Natural killer cell treated with Interleukin-12 subunit alpha and Interleukin-12 subunit beta and Interleukin-15 and Interleukin-18, amount 100 ng/mL, for 72 hours (primary cell): Measurements from ENCODE around the gene KREMEN1. TPM values are rescaled to one million over a fixed set of nuclear protein-coding genes. Genes with fewer than 3 reads are reported as not detected.

Source experiments
- ATAC-seq, 2 donors: fragments of 150-1000 bp; cut with Tn5 transposase in 1 of 2; sonication (Bioruptor Pico), chemical (Tn5 transposase) in 1 of 2; 2 replicates each; pipeline ENCODE4 v1.10.0; 2021
- DNase-seq: peaks from one replicate; pipeline ENCODE4 v3.0.0; 2022; ENCODE audit warnings: low spot score
- H3K27ac Mint-ChIP-seq, 2 donors: 1 replicate in 1 of 2; 2 replicates in 1 of 2; pipeline ENCODE4 v1.8.0; 2022; ENCODE audit warnings: mixed read lengths in 2 of 2, mild to moderate bottlenecking in 1 of 2, moderate library complexity in 1 of 2
- H3K27me3 Mint-ChIP-seq, 2 donors: 1 replicate in 1 of 2; 2 replicates in 1 of 2; pipeline ENCODE4 v1.8.0; 2022; ENCODE audit warnings: mixed read lengths in 2 of 2
- H3K36me3 Mint-ChIP-seq: one replicate; pipeline ENCODE4 v1.8.0; 2022; ENCODE audit warnings: mixed read lengths
- H3K4me1 Mint-ChIP-seq, 2 donors: 1 replicate in 1 of 2; 2 replicates in 1 of 2; pipeline ENCODE4 v1.8.0; 2022; ENCODE audit warnings: low read depth in 2 of 2, mixed read lengths in 2 of 2, mild to moderate bottlenecking in 1 of 2
- H3K4me3 Mint-ChIP-seq: one replicate; pipeline ENCODE4 v1.8.0; 2022; ENCODE audit warnings: mixed read lengths
- H3K9me3 Mint-ChIP-seq: 2 replicates; pipeline ENCODE4 v1.8.0; 2022; ENCODE audit warnings: mixed read lengths
- total RNA-seq, 2 donors: library from RNA; stranded (reverse); gene quantifications; one replicate each; pipeline ENCODE4 v1.2.3, GENCODE V29; 2022

KREMEN1 gene
- total RNA-seq, 2 donors from 2014 or later = 0.17 to 0.59 TPM

DNA sequence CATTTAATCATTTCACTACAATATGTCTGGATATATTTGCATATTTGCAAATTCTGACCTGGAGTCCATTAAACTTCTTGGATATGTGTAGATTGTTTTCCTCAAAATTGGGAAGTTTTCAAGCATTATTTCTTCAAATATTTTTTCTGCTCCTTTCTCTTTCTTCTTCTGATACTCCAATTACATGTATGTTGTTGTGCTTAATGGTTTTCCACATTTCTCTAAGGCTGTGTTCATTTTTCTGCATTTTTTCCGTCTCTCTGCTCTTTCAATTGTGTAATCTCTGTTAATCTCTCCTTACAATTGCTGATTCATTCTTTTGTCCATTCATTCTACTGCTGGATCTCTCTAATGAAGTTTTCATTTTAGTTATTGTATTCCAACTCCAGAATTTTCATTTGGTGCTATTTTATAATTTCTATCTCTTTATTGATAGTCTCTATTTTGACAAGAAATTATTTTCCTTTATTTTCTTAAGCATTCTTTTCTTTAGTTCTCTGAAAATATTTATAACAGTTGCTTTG is 102.5 kb downstream of the KREMEN1 start:
- H3K9me3 Mint-ChIP-seq = peaks cover 10% of the 10 kb centered on the region
- peaks cover 17% of the 10 kb centered on the region for H3K36me3 Mint-ChIP-seq
- H3K27me3 Mint-ChIP-seq = peaks cover 10 to 19% of the 10 kb centered on the region in 2 donors
- peaks cover 0 to 3% of the 10 kb centered on the region in 2 donors for H3K4me1 Mint-ChIP-seq
- no peak overlapping the region for H3K27ac Mint-ChIP-seq
- no peak overlapping the region for H3K4me3 Mint-ChIP-seq
- DNase-seq (no peak), ATAC-seq (no peak)

DNA sequence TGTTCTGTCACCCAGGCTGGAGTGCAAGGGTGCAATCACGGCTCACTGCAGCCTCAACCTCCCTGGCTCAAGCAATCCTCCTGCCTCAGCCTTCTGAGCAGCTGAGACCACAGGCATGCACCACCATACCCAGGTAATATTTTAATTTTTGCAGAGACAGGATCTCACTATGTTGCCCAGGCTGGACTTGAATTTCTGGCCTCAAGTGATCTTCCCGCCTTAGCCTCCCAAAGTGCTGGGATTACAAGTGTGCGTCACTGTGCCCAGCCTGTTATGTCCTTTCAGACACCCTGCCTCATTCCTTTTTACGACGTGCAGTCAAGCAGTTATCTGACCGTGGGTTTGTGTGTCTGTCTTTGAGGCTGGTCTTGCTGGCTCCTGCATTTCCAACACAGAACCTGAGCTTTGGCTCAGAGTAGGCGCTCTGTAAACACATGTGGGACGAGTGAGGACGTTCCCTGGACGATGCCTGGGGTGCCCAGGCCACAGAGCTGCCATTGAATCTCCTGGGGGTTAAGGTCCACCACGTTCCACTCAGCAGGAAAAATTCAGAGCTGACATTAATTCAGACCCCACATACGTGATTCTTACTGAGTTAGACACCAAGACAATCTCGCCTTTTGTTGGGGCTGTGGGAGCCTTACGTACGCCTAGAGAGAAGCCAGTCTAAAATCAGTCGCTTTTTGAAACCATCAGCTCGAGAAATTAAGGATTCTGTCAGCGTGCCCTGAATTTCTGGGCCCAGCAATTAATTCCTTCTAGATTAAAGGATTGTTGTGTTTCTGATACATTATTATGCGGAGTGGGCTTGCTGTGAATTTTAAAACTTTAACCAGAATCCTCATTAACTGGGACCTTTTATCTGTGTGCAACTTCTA is 111.4 kb downstream of the KREMEN1 start:
- Mint-ChIP-seq H3K4me3 (no peak overlapping the region), H3K4me1 (no peaks in the 10 kb centered on the region), H3K36me3 (no peaks in the 10 kb centered on the region), H3K27ac (no peak overlapping the region), H3K27me3 (no peaks in the 10 kb centered on the region), H3K9me3 (no peaks in the 10 kb centered on the region)
- DNase-seq (no peak), ATAC-seq (no peak)

DNA sequence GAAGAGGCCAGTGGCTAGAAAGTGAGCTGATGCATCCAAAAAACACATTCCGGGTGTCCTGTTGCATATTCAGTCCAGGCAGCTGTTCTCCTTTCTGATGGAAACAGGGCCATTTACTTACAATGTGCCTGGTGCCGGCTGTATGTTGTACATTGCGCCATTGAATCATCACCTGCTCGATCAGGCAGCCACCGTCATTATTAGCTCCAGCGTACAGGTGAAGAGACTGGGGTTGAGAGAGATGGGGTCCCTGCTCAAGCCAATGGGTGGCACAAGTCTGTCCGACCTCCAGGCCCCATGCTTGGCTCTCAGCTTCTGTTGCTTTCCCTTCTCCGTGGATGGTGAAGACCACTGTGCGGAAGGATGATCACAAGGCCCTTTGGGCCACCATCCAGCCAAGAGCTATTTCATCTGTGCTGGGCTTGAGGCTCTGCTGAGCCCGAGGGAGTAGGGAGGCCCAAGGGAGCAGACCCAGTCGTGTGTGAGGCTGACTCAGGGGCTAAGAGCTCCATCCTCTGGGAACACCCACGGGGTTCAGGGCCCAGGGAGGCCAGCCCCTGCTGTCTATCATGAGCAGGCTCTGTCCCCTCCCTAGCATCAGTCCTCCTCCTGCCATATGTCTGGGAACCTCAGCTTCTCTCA is 112.1 kb downstream of the KREMEN1 start:
- H3K27me3 Mint-ChIP-seq = no peaks in the 10 kb centered on the region
- no peak for ATAC-seq
- H3K36me3 Mint-ChIP-seq = no peaks in the 10 kb centered on the region
- no peak overlapping the region for H3K4me3 Mint-ChIP-seq
- no peak for DNase-seq
- no peaks in the 10 kb centered on the region for H3K9me3 Mint-ChIP-seq
- no peaks in the 10 kb centered on the region for H3K4me1 Mint-ChIP-seq
- no peak overlapping the region for H3K27ac Mint-ChIP-seq

DNA sequence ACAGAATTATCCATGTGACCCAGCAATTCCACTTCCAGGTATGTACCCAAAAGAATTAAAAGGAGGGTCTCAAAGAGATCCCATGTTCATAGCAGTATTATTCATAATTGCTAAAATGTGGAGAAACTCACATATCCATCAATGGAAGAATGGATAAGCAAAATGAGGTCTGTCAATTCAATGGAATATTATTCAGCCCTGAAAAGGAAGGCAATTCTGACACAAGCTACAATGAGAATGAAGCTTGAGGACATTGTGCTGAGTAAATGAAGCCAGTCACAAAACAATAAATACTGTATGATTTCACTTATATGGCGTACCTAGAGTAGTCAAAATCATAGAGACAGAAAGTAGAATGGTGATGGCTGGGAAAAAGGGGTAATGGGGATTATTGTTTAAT is 113.5 kb downstream of the KREMEN1 start:
- H3K9me3 Mint-ChIP-seq = no peaks in the 10 kb centered on the region
- no peak overlapping the region for H3K4me3 Mint-ChIP-seq
- ATAC-seq (no peak), DNase-seq (no peak)
- H3K27ac Mint-ChIP-seq = no peak overlapping the region
- no peaks in the 10 kb centered on the region for H3K36me3 Mint-ChIP-seq
- no peaks in the 10 kb centered on the region for H3K27me3 Mint-ChIP-seq
- no peaks in the 10 kb centered on the region for H3K4me1 Mint-ChIP-seq

DNA sequence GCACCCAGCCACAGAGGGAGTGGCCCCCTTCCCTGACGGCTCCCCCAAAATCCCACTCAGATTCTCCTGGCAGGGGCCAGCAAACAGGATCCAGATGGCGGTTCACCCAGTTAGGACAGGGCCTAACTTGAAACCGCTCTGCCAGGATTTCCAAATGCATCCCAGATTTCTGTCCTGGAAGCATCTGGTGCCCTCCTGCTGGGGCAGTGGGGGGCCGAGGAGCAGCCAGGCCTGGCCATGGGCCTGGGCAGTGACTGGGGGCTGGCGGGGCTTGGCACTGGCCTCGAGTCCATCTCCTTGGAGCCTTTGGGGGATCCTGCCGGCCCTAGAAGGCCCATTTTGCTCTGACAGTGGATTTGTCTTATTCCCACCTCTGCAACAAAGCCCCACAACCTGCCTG is 115.0 kb downstream of the KREMEN1 start:
- Mint-ChIP-seq H3K4me3 (no peak overlapping the region), H3K4me1 (no peaks in the 10 kb centered on the region), H3K27ac (peak overlapping the region in 1 of 2 donors; percentile 8), H3K27me3 (no peaks in the 10 kb centered on the region), H3K36me3 (no peaks in the 10 kb centered on the region), H3K9me3 (no peaks in the 10 kb centered on the region)
- ATAC-seq = no peak
- DNase-seq = no peak

DNA sequence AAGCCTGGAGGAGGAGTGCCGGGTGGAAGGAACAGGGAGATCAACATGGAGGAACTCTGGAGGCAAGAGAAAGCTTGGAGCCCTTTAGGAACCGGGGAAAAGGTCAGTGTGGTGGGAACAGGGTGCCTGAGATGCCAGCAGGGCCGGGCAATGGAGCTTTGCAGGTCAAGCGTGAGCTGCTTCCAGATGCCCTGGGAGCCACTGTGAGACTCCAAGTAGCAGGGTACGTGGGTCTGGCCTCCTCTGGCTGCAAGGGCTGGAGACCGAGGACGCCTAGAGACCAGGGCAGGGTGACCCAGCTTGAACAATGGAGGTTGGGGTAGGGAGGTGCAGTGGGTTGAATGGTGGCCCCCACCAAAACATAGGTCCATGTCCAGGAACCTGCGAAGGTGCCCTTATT is 117.2 kb downstream of the KREMEN1 start:
- Mint-ChIP-seq H3K36me3 (no peaks in the 10 kb centered on the region), H3K4me1 (no peaks in the 10 kb centered on the region), H3K27me3 (no peaks in the 10 kb centered on the region), H3K27ac (no peak overlapping the region), H3K4me3 (no peak overlapping the region), H3K9me3 (no peaks in the 10 kb centered on the region)
- ATAC-seq = no peak
- no peak for DNase-seq

DNA sequence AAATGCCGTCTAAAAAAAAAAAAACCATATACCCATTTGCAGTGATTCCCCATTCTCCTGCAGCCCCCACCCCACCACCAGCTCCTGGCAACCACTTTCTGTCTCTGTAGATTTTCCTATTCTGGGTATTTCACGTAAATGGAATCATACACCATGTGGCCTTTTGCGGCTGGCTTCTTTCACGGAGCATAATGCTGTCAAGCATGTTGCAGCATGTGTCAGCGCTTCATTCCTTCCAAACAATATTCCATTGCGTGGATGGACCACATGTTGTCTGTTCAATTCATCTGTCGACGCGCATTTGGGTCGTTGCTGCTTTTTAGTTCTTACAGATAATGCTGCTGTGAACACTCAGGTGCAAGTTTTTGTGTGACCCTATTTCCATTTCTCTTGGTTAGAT is 118.1 kb downstream of the KREMEN1 start:
- H3K4me3 Mint-ChIP-seq = no peak overlapping the region
- H3K36me3 Mint-ChIP-seq = no peaks in the 10 kb centered on the region
- peaks cover 0 to 4% of the 10 kb centered on the region in 2 donors for H3K4me1 Mint-ChIP-seq
- H3K9me3 Mint-ChIP-seq = no peaks in the 10 kb centered on the region
- DNase-seq (no peak), ATAC-seq (no peak)
- no peaks in the 10 kb centered on the region for H3K27me3 Mint-ChIP-seq
- no peak overlapping the region for H3K27ac Mint-ChIP-seq

DNA sequence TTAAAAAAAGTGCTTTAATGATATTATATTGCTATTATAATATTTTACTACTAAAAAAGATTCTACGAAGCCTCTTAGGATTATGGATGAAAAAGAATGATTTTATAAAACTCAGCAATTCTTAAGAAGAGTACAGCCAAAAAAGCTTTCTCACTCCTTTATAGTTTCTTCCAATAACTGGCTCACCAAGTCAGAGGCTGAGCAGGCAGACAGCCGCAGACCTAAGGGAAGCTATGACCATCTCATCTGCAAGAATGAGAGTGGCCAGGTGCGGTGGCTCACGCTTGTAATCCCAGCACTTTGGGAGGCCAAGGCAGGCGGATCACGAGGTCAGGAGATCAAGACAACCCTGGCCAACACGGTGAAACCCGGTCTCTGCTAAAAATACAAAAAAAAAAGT is 120.2 kb downstream of the KREMEN1 start:
- DNase-seq = no peak
- Mint-ChIP-seq H3K4me1 (peaks cover 0 to 6% of the 10 kb centered on the region in 2 donors), H3K27ac (no peak overlapping the region), H3K27me3 (no peaks in the 10 kb centered on the region), H3K36me3 (no peaks in the 10 kb centered on the region), H3K9me3 (no peaks in the 10 kb centered on the region), H3K4me3 (no peak overlapping the region)
- no peak for ATAC-seq

DNA sequence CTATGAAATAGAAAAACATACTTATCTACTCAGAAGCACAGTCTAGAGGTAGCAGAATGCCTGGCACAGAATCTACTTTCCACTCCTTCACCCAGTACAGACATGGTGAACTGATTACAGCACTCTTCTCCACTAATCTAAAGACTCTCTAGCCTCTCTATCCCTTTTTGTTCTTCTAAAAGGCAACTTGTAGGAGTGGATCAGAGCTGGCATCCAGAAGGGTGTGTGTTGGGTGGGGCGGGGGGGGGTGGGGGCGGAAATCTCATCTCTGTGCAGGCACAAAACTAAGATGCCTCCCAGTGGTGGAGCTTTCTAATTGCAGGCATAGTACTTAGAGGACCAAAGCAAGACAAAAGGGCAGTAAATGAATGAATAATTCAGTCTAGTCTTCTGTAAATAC is 121.3 kb downstream of the KREMEN1 start:
- DNase-seq = no peak
- no peak for ATAC-seq
- no peaks in the 10 kb centered on the region for H3K36me3 Mint-ChIP-seq
- H3K9me3 Mint-ChIP-seq = no peaks in the 10 kb centered on the region
- no peaks in the 10 kb centered on the region for H3K27me3 Mint-ChIP-seq
- peaks cover 0 to 6% of the 10 kb centered on the region in 2 donors for H3K4me1 Mint-ChIP-seq
- H3K4me3 Mint-ChIP-seq = no peak overlapping the region
- H3K27ac Mint-ChIP-seq = no peak overlapping the region

DNA sequence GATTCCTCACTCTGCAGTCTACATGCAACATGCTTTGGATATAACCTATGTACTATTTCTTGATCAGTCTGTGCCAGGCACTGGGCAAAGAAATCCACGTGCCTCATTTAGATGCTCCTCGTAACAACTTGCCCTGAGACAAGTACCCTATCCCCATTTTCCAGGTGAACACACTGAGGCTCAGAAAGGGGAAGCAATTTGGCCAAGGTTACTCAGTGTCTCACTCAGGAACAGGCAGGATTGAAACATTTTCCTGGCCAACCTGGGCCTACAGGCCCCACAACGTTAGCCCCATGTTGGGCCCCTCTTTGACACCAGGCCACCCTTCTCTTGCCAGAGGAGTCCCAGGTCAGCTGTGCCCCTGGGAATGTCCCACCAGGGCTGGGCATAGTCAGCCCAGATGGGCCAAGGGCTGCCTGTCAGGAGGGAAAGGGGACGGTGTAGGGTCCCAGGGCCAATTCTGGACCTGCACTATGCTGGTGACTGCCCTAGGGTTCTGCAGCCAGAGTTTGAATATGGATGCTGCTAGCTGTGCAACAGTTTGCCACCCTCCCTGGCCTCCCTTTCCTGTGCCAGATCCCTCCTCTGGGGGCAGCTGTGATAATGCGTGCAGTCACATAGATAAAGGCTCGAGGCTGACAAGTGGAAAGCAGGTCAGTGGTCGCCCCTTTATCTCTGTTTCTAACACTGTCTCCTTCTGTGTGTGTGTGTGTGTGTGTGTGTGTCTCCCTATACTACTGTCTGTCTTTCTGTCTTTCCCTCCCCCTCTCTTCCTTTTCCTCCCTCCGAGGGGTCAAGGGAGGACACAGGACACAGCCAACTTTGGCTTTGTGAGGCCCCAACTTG is 122.5 kb downstream of the KREMEN1 start:
- no peak overlapping the region for H3K4me3 Mint-ChIP-seq
- ATAC-seq = peak in 1 of 2 donors; percentile 37

DNA sequence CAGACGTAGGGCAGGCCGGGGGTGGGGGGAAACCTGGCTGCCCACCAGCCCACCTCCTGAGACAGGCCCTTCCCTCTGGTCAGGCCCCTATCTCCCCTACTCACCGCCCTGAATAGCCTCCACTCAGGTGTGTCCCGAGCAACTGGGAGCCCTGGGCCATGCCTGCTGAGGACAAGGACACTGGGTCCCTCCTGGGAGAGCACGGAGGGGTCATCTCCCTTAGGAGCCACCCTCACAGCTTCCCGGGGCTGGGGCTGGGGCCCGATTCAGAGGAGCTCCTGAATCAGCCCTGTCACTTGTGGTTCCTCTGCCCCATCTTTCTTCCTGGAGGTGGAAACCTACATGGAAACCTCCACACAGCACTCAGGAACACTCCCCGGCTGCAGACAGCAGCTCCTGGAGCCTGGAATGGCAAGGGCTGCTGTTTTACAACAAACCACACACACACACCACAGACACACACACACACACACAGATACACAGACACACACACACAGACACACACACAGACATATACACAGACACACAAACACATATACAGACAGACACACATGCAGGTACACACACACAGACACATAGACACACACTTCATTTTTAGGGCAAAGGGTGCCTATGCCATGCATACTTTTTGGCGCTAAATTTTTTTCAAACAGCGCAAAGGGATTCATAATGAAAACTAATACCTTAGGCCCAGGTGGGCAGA is 123.3 kb downstream of the KREMEN1 start:
- no peaks in the 10 kb centered on the region for H3K9me3 Mint-ChIP-seq
- peaks cover 1 to 9% of the 10 kb centered on the region in 2 donors for H3K4me1 Mint-ChIP-seq
- ATAC-seq (peak in 1 of 2 donors; percentile 47), DNase-seq (no peak)
- no peak overlapping the region for H3K4me3 Mint-ChIP-seq
- no peaks in the 10 kb centered on the region for H3K27me3 Mint-ChIP-seq
- no peaks in the 10 kb centered on the region for H3K36me3 Mint-ChIP-seq
- no peak overlapping the region for H3K27ac Mint-ChIP-seq

More for the DNA sequence above, 122.5 kb downstream of the KREMEN1 start:
- Mint-ChIP-seq H3K9me3 (no peaks in the 10 kb centered on the region), H3K36me3 (no peaks in the 10 kb centered on the region), H3K27ac (no peak overlapping the region), H3K4me1 (peaks cover 0 to 9% of the 10 kb centered on the region in 2 donors), H3K27me3 (no peaks in the 10 kb centered on the region)
- no peak for DNase-seq

DNA sequence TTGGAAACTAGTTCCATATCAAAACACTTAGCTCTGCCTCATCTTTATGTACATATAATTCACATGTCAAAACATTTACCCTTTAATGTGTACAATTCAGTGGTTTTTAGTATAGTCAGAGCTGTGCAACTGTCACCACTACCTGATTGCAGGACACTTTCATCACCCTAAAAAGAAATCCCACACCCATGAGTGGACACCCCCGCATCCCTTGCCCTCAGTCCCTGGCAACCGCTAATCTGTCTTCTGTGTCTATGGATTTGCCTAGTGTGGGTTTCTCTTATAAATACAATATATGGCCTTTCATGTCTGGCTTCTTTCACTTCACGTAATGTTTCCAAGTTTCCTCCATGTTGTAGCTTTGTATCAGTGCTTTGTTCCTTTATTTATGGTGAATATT is 124.3 kb downstream of the KREMEN1 start:
- Mint-ChIP-seq H3K9me3 (no peaks in the 10 kb centered on the region), H3K36me3 (no peaks in the 10 kb centered on the region), H3K27me3 (no peaks in the 10 kb centered on the region), H3K4me1 (peaks cover 10 to 17% of the 10 kb centered on the region in 2 donors), H3K4me3 (no peak overlapping the region), H3K27ac (no peak overlapping the region)
- DNase-seq (no peak), ATAC-seq (no peak)

DNA sequence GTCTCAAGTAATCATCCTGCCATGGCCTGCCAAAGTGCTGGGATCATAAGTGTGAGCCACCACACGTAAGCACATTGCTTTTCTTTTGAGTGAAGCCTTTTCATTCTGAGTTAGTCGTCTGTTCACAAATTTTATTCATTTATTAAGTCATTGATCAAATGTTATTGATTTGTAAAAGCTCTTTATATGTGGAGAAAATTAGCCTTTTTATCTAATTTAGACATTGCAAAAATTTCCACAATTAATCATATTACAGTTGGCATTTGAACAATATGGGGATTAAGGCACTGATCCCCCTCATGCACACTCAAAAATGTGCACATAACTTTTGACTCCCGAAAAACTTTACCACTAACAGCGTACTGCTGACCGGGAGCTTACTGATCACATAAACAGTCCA is 125.4 kb downstream of the KREMEN1 start:
- Mint-ChIP-seq H3K27ac (no peak overlapping the region), H3K9me3 (no peaks in the 10 kb centered on the region), H3K4me3 (no peak overlapping the region), H3K27me3 (no peaks in the 10 kb centered on the region), H3K4me1 (peaks cover 21 to 24% of the 10 kb centered on the region in 2 donors), H3K36me3 (no peaks in the 10 kb centered on the region)
- no peak for ATAC-seq
- no peak for DNase-seq
